PC-3 (cell line): ENCODE data around the gene LYVE1.

ENCODE experiments used
- CTCF ChIP-seq: fragments of 300-600 bp; sonication (generic); conservative IDR thresholded peaks from 2 replicates; pipeline ENCODE4 v1.5.1; 2017; ENCODE audit warnings: antibody characterized with exemption, low read depth, mild to moderate bottlenecking, low read length
- EZH2phosphoT487 ChIP-seq: fragments of 300-600 bp; sonication (generic); IDR thresholded peaks from 2 replicates; pipeline ENCODE4 v1.6.1; 2018; ENCODE audit warnings: mild to moderate bottlenecking, antibody characterized with exemption, low read length, borderline replicate concordance

DNA sequence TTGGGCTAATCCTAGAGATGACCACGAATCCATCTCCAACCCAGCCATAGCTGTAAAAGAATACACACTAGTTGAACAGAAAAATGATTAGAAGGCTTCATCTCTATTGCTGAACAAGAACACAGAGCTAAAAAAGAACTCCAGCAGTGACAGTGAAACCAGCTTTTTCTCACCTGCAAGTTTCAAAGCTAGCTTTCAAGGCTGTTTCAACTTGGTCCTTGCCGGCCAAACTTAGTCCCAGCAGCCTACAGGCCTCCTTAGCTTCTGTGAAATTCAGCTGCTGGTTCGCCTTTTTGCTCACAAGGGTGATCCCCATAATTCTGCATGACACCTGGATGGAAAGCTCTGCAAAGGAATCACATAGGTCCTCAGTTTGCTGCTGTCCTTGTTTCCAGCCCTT, 4.4 kb downstream of the LYVE1 start:
- TF ChIP-seq CTCF (no peak), EZH2phosphoT487 (no peak)
